ENCODE data around the gene UGGT2. TPM values are rescaled to one million over a fixed set of nuclear protein-coding genes. Genes with fewer than 3 reads are reported as not detected.

Gene UGGT2
- 87.5 TPM for total RNA-seq

GRCh38 chr13:96053003-96053703 is at the start of gene UGGT2:
Gene UGGT2 (minus strand): TSS chr13:96053401. CDS start chr13:96053312, 89 bp downstream.

GRCh38 chr13:96089749-96090239 is 36.6 kb upstream of the UGGT2 start, which contains the start of gene HS6ST3:
Gene HS6ST3 (plus strand): TSS chr13:96090107.

Other genes starting within 250 kb of the UGGT2 start
- gene HS6ST3, start 36.7 kb upstream of the UGGT2 start, total RNA-seq = 5.2 TPM

All from camera-type eye (tissue), 1 donor.